ENCODE measurements around the gene ING4.

Gene ING4

GRCh38 chr12:6685814-6686213 lies 22.9 kb upstream of the ING4 start:
- no peaks in the 10 kb centered on the region for H3K9me3 ChIP-seq (ENCODE audit: control insufficient read depth, low read length)
- peaks cover 13% of the 10 kb centered on the region for H3K4me1 ChIP-seq (ENCODE audit: control insufficient read depth, insufficient read depth, low read length)
- no peak overlapping the region for H3K27ac ChIP-seq (ENCODE audit: insufficient read depth, low read depth, low read length, poor library complexity, severe bottlenecking)
- no peaks in the 10 kb centered on the region for H3K27me3 ChIP-seq (ENCODE audit: control insufficient read depth, insufficient read depth, low read length, poor library complexity, severe bottlenecking)
- no peaks in the 10 kb centered on the region for H3K36me3 ChIP-seq (ENCODE audit: control insufficient read depth, insufficient read depth, low read length)
- no peak overlapping the region for H3K4me3 ChIP-seq (ENCODE audit: insufficient read depth, low read depth, low read length)
- WGBS, 2 experiments, result 94 to 99% methylated on average over 3 of the region's 3 CpGs

GRCh38 chr12:6684609-6685008 lies 21.7 kb upstream of the ING4 start:
- H3K4me3 ChIP-seq (ENCODE audit: insufficient read depth, low read depth, low read length), result no peak overlapping the region
- no peaks in the 10 kb centered on the region for H3K9me3 ChIP-seq (ENCODE audit: control insufficient read depth, low read length)
- peaks cover under 1% of the 10 kb centered on the region for H3K36me3 ChIP-seq (ENCODE audit: control insufficient read depth, insufficient read depth, low read length)
- no peak overlapping the region for H3K27ac ChIP-seq (ENCODE audit: insufficient read depth, low read depth, low read length, poor library complexity, severe bottlenecking)
- peaks cover 8% of the 10 kb centered on the region for H3K4me1 ChIP-seq (ENCODE audit: control insufficient read depth, insufficient read depth, low read length)
- 72% methylated on average over 6 of the region's 6 CpGs for WGBS, 2 experiments
- no peaks in the 10 kb centered on the region for H3K27me3 ChIP-seq (ENCODE audit: control insufficient read depth, insufficient read depth, low read length, poor library complexity, severe bottlenecking)

- no peak overlapping the region for H3K4me3 ChIP-seq (ENCODE audit: insufficient read depth, low read depth, low read length)
- no peaks in the 10 kb centered on the region for H3K27me3 ChIP-seq (ENCODE audit: control insufficient read depth, insufficient read depth, low read length, poor library complexity, severe bottlenecking)
- peaks cover 42% of the 10 kb centered on the region for H3K36me3 ChIP-seq (ENCODE audit: control insufficient read depth, insufficient read depth, low read length)
- H3K4me1 ChIP-seq (ENCODE audit: control insufficient read depth, insufficient read depth, low read length), result no peaks in the 10 kb centered on the region
- H3K9me3 ChIP-seq (ENCODE audit: control insufficient read depth, low read length), result no peaks in the 10 kb centered on the region
- WGBS, 2 experiments, result 96% methylated on average over 5 of the region's 5 CpGs
- H3K27ac ChIP-seq (ENCODE audit: insufficient read depth, low read depth, low read length, poor library complexity, severe bottlenecking), result no peak overlapping the region
These were observed 14.0 kb upstream of the ING4 start for GRCh38 chr12:6676962-6677361.

GRCh38 chr12:6672143-6672542 lies 9.2 kb upstream of the ING4 start:
- peaks cover 59% of the 10 kb centered on the region for H3K36me3 ChIP-seq (ENCODE audit: control insufficient read depth, insufficient read depth, low read length)

GRCh38 chr12:6667559-6668210 lies 4.8 kb upstream of the ING4 start:
- H3K36me3 ChIP-seq (ENCODE audit: control insufficient read depth, insufficient read depth, low read length), result peaks cover 54% of the 10 kb centered on the region
- no peaks in the 10 kb centered on the region for H3K4me1 ChIP-seq (ENCODE audit: control insufficient read depth, insufficient read depth, low read length)
- no peak overlapping the region for H3K4me3 ChIP-seq (ENCODE audit: insufficient read depth, low read depth, low read length)
- WGBS, 2 experiments, result 89 to 93% methylated on average over 8 of the region's 8 CpGs
- H3K9me3 ChIP-seq (ENCODE audit: control insufficient read depth, low read length), result no peaks in the 10 kb centered on the region
- no peaks in the 10 kb centered on the region for H3K27me3 ChIP-seq (ENCODE audit: control insufficient read depth, insufficient read depth, low read length, poor library complexity, severe bottlenecking)
- H3K27ac ChIP-seq (ENCODE audit: insufficient read depth, low read depth, low read length, poor library complexity, severe bottlenecking), result no peak overlapping the region

More at GRCh38 chr12:6672143-6672542, 9.2 kb upstream of the ING4 start:
- Histone ChIP-seq H3K4me3 (ENCODE audit: insufficient read depth, low read depth, low read length) (no peak overlapping the region), H3K27me3 (ENCODE audit: control insufficient read depth, insufficient read depth, low read length, poor library complexity, severe bottlenecking) (no peaks in the 10 kb centered on the region), H3K9me3 (ENCODE audit: control insufficient read depth, low read length) (no peaks in the 10 kb centered on the region), H3K4me1 (ENCODE audit: control insufficient read depth, insufficient read depth, low read length) (no peaks in the 10 kb centered on the region), H3K27ac (ENCODE audit: insufficient read depth, low read depth, low read length, poor library complexity, severe bottlenecking) (no peak overlapping the region)
- WGBS, 2 experiments, result 94 to 96% methylated on average over 18 of the region's 18 CpGs

GRCh38 chr12:6666211-6666610 lies 3.3 kb upstream of the ING4 start:
- Histone ChIP-seq H3K4me3 (ENCODE audit: insufficient read depth, low read depth, low read length) (no peak overlapping the region), H3K27ac (ENCODE audit: insufficient read depth, low read depth, low read length, poor library complexity, severe bottlenecking) (no peak overlapping the region), H3K9me3 (ENCODE audit: control insufficient read depth, low read length) (no peaks in the 10 kb centered on the region), H3K27me3 (ENCODE audit: control insufficient read depth, insufficient read depth, low read length, poor library complexity, severe bottlenecking) (no peaks in the 10 kb centered on the region), H3K36me3 (ENCODE audit: control insufficient read depth, insufficient read depth, low read length) (peaks cover 39% of the 10 kb centered on the region), H3K4me1 (ENCODE audit: control insufficient read depth, insufficient read depth, low read length) (peaks cover 3% of the 10 kb centered on the region)
- 96 to 99% methylated on average over 2 of the region's 2 CpGs for WGBS, 2 experiments

- Histone ChIP-seq H3K36me3 (ENCODE audit: control insufficient read depth, insufficient read depth, low read length) (peaks cover 27% of the 10 kb centered on the region), H3K4me1 (ENCODE audit: control insufficient read depth, insufficient read depth, low read length) (peaks cover 3% of the 10 kb centered on the region), H3K27ac (ENCODE audit: insufficient read depth, low read depth, low read length, poor library complexity, severe bottlenecking) (no peak overlapping the region), H3K9me3 (ENCODE audit: control insufficient read depth, low read length) (no peaks in the 10 kb centered on the region), H3K4me3 (ENCODE audit: insufficient read depth, low read depth, low read length) (no peak overlapping the region), H3K27me3 (ENCODE audit: control insufficient read depth, insufficient read depth, low read length, poor library complexity, severe bottlenecking) (no peaks in the 10 kb centered on the region)
- WGBS, 2 experiments, result 93 to 97% methylated on average over 2 of the region's 2 CpGs
These were observed 2.0 kb upstream of the ING4 start for GRCh38 chr12:6664902-6665301.

GRCh38 chr12:6662602-6662905 lies 365 bp downstream of the ING4 start:
- 1 to 2% methylated on average over 10 of the region's 10 CpGs for WGBS, 2 experiments
- Histone ChIP-seq H3K36me3 (ENCODE audit: control insufficient read depth, insufficient read depth, low read length) (peaks cover 8% of the 10 kb centered on the region), H3K27me3 (ENCODE audit: control insufficient read depth, insufficient read depth, low read length, poor library complexity, severe bottlenecking) (no peaks in the 10 kb centered on the region), H3K27ac (ENCODE audit: insufficient read depth, low read depth, low read length, poor library complexity, severe bottlenecking) (peak overlapping the region; percentile 71), H3K9me3 (ENCODE audit: control insufficient read depth, low read length) (no peaks in the 10 kb centered on the region), H3K4me3 (ENCODE audit: insufficient read depth, low read depth, low read length) (peak overlapping the region; percentile 79), H3K4me1 (ENCODE audit: control insufficient read depth, insufficient read depth, low read length) (peaks cover 3% of the 10 kb centered on the region)

GRCh38 chr12:6653987-6654386 lies 8.9 kb downstream of the ING4 start:
- no peak overlapping the region for H3K27ac ChIP-seq (ENCODE audit: insufficient read depth, low read depth, low read length, poor library complexity, severe bottlenecking)
- H3K9me3 ChIP-seq (ENCODE audit: control insufficient read depth, low read length), result no peaks in the 10 kb centered on the region
- H3K4me3 ChIP-seq (ENCODE audit: insufficient read depth, low read depth, low read length), result no peak overlapping the region
- 92 to 95% methylated on average over 5 of the region's 5 CpGs for WGBS, 2 experiments
- H3K36me3 ChIP-seq (ENCODE audit: control insufficient read depth, insufficient read depth, low read length), result peaks cover 40% of the 10 kb centered on the region
- no peaks in the 10 kb centered on the region for H3K4me1 ChIP-seq (ENCODE audit: control insufficient read depth, insufficient read depth, low read length)
- H3K27me3 ChIP-seq (ENCODE audit: control insufficient read depth, insufficient read depth, low read length, poor library complexity, severe bottlenecking), result no peaks in the 10 kb centered on the region

- Histone ChIP-seq H3K36me3 (ENCODE audit: control insufficient read depth, insufficient read depth, low read length) (peaks cover 40% of the 10 kb centered on the region), H3K4me3 (ENCODE audit: insufficient read depth, low read depth, low read length) (no peak overlapping the region), H3K4me1 (ENCODE audit: control insufficient read depth, insufficient read depth, low read length) (no peaks in the 10 kb centered on the region), H3K27ac (ENCODE audit: insufficient read depth, low read depth, low read length, poor library complexity, severe bottlenecking) (no peak overlapping the region), H3K9me3 (ENCODE audit: control insufficient read depth, low read length) (no peaks in the 10 kb centered on the region), H3K27me3 (ENCODE audit: control insufficient read depth, insufficient read depth, low read length, poor library complexity, severe bottlenecking) (no peaks in the 10 kb centered on the region)
- WGBS, 2 experiments, result 93 to 97% methylated on average over 1 of the region's 1 CpG
These were observed 9.6 kb downstream of the ING4 start for GRCh38 chr12:6653342-6653741.

- Histone ChIP-seq H3K27ac (ENCODE audit: insufficient read depth, low read depth, low read length, poor library complexity, severe bottlenecking) (no peak overlapping the region), H3K36me3 (ENCODE audit: control insufficient read depth, insufficient read depth, low read length) (peaks cover 40% of the 10 kb centered on the region), H3K4me3 (ENCODE audit: insufficient read depth, low read depth, low read length) (no peak overlapping the region), H3K27me3 (ENCODE audit: control insufficient read depth, insufficient read depth, low read length, poor library complexity, severe bottlenecking) (no peaks in the 10 kb centered on the region), H3K9me3 (ENCODE audit: control insufficient read depth, low read length) (no peaks in the 10 kb centered on the region), H3K4me1 (ENCODE audit: control insufficient read depth, insufficient read depth, low read length) (no peaks in the 10 kb centered on the region)
- 92 to 96% methylated on average over 12 of the region's 12 CpGs for WGBS, 2 experiments
These were observed 10.5 kb downstream of the ING4 start for GRCh38 chr12:6652391-6652790.

Data from ectodermal cell (in vitro differentiated cells).